ENCODE measurements around the gene PARN. TPM values are rescaled to one million over a fixed set of nuclear protein-coding genes. Genes with fewer than 3 reads are reported as not detected.

The PARN gene
- total RNA-seq, 1 experiment from 2014 or later, result 42.5 TPM

GRCh38 chr16:14676633-14677032, 46.6 kb upstream of the PARN start (continued):
- TF ChIP-seq YY1 (IDR thresholded peaks at IDR 0.05; ENCODE audit: extremely low read depth, insufficient replicate concordance, low read depth, low read length) (no peak), TCF7L2 (IDR thresholded peaks at IDR 0.05; ENCODE audit: borderline replicate concordance, extremely low read depth, insufficient read depth, insufficient read length) (no peak), CTCF (IDR thresholded peaks at IDR 0.05 in 2 of 3, conservative IDR thresholded peaks at IDR 0.05 in 1 of 3; ENCODE audit: borderline replicate concordance in 1 of 3, insufficient read depth in 1 of 3, low read depth in 2 of 3, low read length in 2 of 3) (no peak), ZNF274 (IDR thresholded peaks at IDR 0.05; ENCODE audit: low read depth, low read length) (no peak), CEBPB (IDR thresholded peaks at IDR 0.05; ENCODE audit: low read depth) (no peak)

- ChIA-PET POLR2A (no interaction called here), RAD21 (ENCODE audit: low non-redundant PET in 1 of 2, low total read pairs in 2 of 2, uncharacterized antibody in 2 of 2, unreplicated experiment in 2 of 2) (no interaction called here), CTCF (no interaction called here)
- H3K4me2 ChIP-seq (ENCODE audit: low read length), result no peak overlapping the region
- H3K9me2 ChIP-seq (ENCODE audit: insufficient read depth), result no peaks in the 10 kb centered on the region
- H3K9me3 ChIP-seq (ENCODE audit: control insufficient read depth in 1 of 2, insufficient read depth in 1 of 2, low read depth in 1 of 2, low read length in 2 of 2), result no peaks in the 10 kb centered on the region
- no peak overlapping the region for H3K9ac ChIP-seq (ENCODE audit: low read length)
- H3K27me3 ChIP-seq (ENCODE audit: insufficient read depth, low read length), result no peaks in the 10 kb centered on the region
- no peak overlapping the region for H3K4me3 ChIP-seq (replicated peaks in 1 of 2; ENCODE audit: low read depth in 1 of 2, low read length in 2 of 2)
- H3K4me1 ChIP-seq (ENCODE audit: control insufficient read depth in 1 of 2, insufficient read depth in 2 of 2, low read length in 2 of 2), result no peaks in the 10 kb centered on the region
- H3K36me3 ChIP-seq (ENCODE audit: control insufficient read depth in 1 of 2, insufficient read depth in 2 of 2, low read length in 2 of 2), result peaks cover 0 to 3% of the 10 kb centered on the region in 2 experiments; a peak in 2 of 4 replicates
- no TSS peak for BruUV-seq (replicated peaks)
- no peaks in the 10 kb centered on the region for H4K20me1 ChIP-seq (ENCODE audit: insufficient read depth)
- ATAC-seq (no peak), DNase-seq (ENCODE audit: low read depth, low spot score) (no peak)
- intact Hi-C loops (cut with micrococcal nuclease), result no loop called here
- H3K27ac ChIP-seq (ENCODE audit: low read depth, low read length), result no peak overlapping the region
- H3K79me2 ChIP-seq (ENCODE audit: insufficient read depth, low read length), result no peaks in the 10 kb centered on the region
- H2AFZ ChIP-seq (ENCODE audit: low read depth, low read length, poor library complexity, severe bottlenecking), result no peak overlapping the region
- TF ChIP-seq ATF3 (IDR thresholded peaks at IDR 0.05) (no peak), CBX3 (IDR thresholded peaks at IDR 0.05; ENCODE audit: low read depth) (no peak), RAD21 (IDR thresholded peaks at IDR 0.05; ENCODE audit: low read depth) (no peak), EZH2phosphoT487 (IDR thresholded peaks at IDR 0.05; ENCODE audit: borderline replicate concordance) (no peak), EZH2 (IDR thresholded peaks at IDR 0.05) (no peak), ZBTB33 (IDR thresholded peaks at IDR 0.05; ENCODE audit: extremely low read depth, insufficient replicate concordance, low read length) (no peak), POLR2A (IDR thresholded peaks at IDR 0.05; ENCODE audit: borderline replicate concordance, extremely low read depth, insufficient read depth, insufficient read length) (no peak), ZFX (IDR thresholded peaks at IDR 0.05) (no peak), ELF1 (IDR thresholded peaks at IDR 0.05; ENCODE audit: borderline replicate concordance, low read depth) (no peak), TCF7L2 (IDR thresholded peaks at IDR 0.05; ENCODE audit: borderline replicate concordance, extremely low read depth, insufficient read depth, insufficient read length) (no peak), CTCF (IDR thresholded peaks at IDR 0.05 in 2 of 3, conservative IDR thresholded peaks at IDR 0.05 in 1 of 3; ENCODE audit: borderline replicate concordance in 1 of 3, insufficient read depth in 1 of 3, low read depth in 2 of 3, low read length in 2 of 3) (no peak), EGR1 (IDR thresholded peaks at IDR 0.05; ENCODE audit: low read depth) (no peak), CEBPB (IDR thresholded peaks at IDR 0.05; ENCODE audit: low read depth) (no peak), POLR2AphosphoS5 (IDR thresholded peaks at IDR 0.05; ENCODE audit: low read depth, low read length) (no peak), FOSL1 (IDR thresholded peaks at IDR 0.05; ENCODE audit: low read depth) (no peak), SRF (IDR thresholded peaks at IDR 0.05; ENCODE audit: low read depth) (no peak), SP1 (IDR thresholded peaks at IDR 0.05; ENCODE audit: low read depth) (no peak), YY1 (IDR thresholded peaks at IDR 0.05; ENCODE audit: extremely low read depth, insufficient replicate concordance, low read depth, low read length) (no peak)
Measured at GRCh38 chr16:14672403-14672971, 42.4 kb upstream of the PARN start.
